ENCODE results near the gene IQGAP2. TPM values are rescaled to one million over a fixed set of nuclear protein-coding genes. Genes with fewer than 3 reads are reported as not detected.

IQGAP2 gene
- total and polyA plus RNA-seq, 3 experiments from 2014 or later: 51.4 to 70.5 (median 62.5) TPM

GRCh38 chr5:76445830-76446229 lies 42.7 kb downstream of the IQGAP2 start:
- peaks cover 24 to 63% (median 25%) of the 10 kb centered on the region in 3 donors for H3K36me3 Mint-ChIP-seq
- Histone ChIP-seq H3K27ac (ENCODE audit: low read depth, low read length) (no peak overlapping the region), H3K9me3 (ENCODE audit: low read length) (no peaks in the 10 kb centered on the region), H3K4me1 (ENCODE audit: insufficient read depth, low read length) (peaks cover 39% of the 10 kb centered on the region), H3K36me3 (ENCODE audit: insufficient read depth, low read length) (peaks cover 3% of the 10 kb centered on the region), H3K4me3 (ENCODE audit: low read length) (no peak overlapping the region), H3K27me3 (ENCODE audit: insufficient read depth, low read length, poor library complexity, severe bottlenecking) (no peaks in the 10 kb centered on the region)
- DNase-seq: no peak
- H3K4me3 Mint-ChIP-seq: peak overlapping the region in 1 of 7 donors; percentile 46
- ChIA-PET POLR2A (no interaction called here), CTCF (no interaction called here)
- H3K27me3 Mint-ChIP-seq: no peaks in the 10 kb centered on the region
- H3K27ac Mint-ChIP-seq: peak overlapping the region in 3 of 8 donors; percentile 18 to 73 (median 62)
- H3K9me3 Mint-ChIP-seq: no peaks in the 10 kb centered on the region
- peaks cover 71 to 89% (median 88%) of the 10 kb centered on the region in 3 donors for H3K4me1 Mint-ChIP-seq

GRCh38 chr5:76446776-76447175 lies 43.7 kb downstream of the IQGAP2 start:
- Mint-ChIP-seq H3K36me3 (peaks cover 17 to 58% (median 21%) of the 10 kb centered on the region in 3 donors), H3K4me3 (peak overlapping the region in 1 of 7 donors; percentile 9), H3K27me3 (no peaks in the 10 kb centered on the region), H3K4me1 (peaks cover 71 to 88% (median 87%) of the 10 kb centered on the region in 3 donors), H3K9me3 (no peaks in the 10 kb centered on the region), H3K27ac (no peak overlapping the region)
- H3K4me3 ChIP-seq (ENCODE audit: low read length): no peak overlapping the region
- no peaks in the 10 kb centered on the region for H3K36me3 ChIP-seq (ENCODE audit: insufficient read depth, low read length)
- H3K9me3 ChIP-seq (ENCODE audit: low read length): no peaks in the 10 kb centered on the region
- DNase-seq: no peak
- POLR2A ChIA-PET: no interaction called here
- CTCF ChIA-PET: no interaction called here
- H3K27me3 ChIP-seq (ENCODE audit: insufficient read depth, low read length, poor library complexity, severe bottlenecking): no peaks in the 10 kb centered on the region
- no peak overlapping the region for H3K27ac ChIP-seq (ENCODE audit: low read depth, low read length)
- peaks cover 41% of the 10 kb centered on the region for H3K4me1 ChIP-seq (ENCODE audit: insufficient read depth, low read length)

GRCh38 chr5:76449606-76450005 lies 46.5 kb downstream of the IQGAP2 start:
- H3K4me1 ChIP-seq (ENCODE audit: insufficient read depth, low read length): peaks cover 38% of the 10 kb centered on the region
- ChIA-PET POLR2A (no interaction called here), CTCF (interaction anchor here (1.1 kb wide), 1 partner anchor 12 kb away, joined by 5 read pairs; no protein-coding TSS in a partner anchor)
- H3K36me3 ChIP-seq (ENCODE audit: insufficient read depth, low read length): no peaks in the 10 kb centered on the region
- H3K9me3 ChIP-seq (ENCODE audit: low read length): no peaks in the 10 kb centered on the region
- peaks cover 66 to 86% (median 82%) of the 10 kb centered on the region in 3 donors for H3K4me1 Mint-ChIP-seq
- DNase-seq: no peak
- no peaks in the 10 kb centered on the region for H3K9me3 Mint-ChIP-seq
- no peaks in the 10 kb centered on the region for H3K27me3 ChIP-seq (ENCODE audit: insufficient read depth, low read length, poor library complexity, severe bottlenecking)
- no peak overlapping the region for H3K4me3 ChIP-seq (ENCODE audit: low read length)
- H3K27ac Mint-ChIP-seq: peak overlapping the region in 2 of 8 donors; percentile 37 to 51
- H3K36me3 Mint-ChIP-seq: peaks cover 16 to 47% (median 19%) of the 10 kb centered on the region in 3 donors
- H3K27ac ChIP-seq (ENCODE audit: low read depth, low read length): no peak overlapping the region
- no peaks in the 10 kb centered on the region for H3K27me3 Mint-ChIP-seq
- peak overlapping the region in 3 of 7 donors; percentile 10 to 43 (median 12) for H3K4me3 Mint-ChIP-seq

- Histone ChIP-seq H3K9me3 (ENCODE audit: low read length) (no peaks in the 10 kb centered on the region), H3K27ac (ENCODE audit: low read depth, low read length) (no peak overlapping the region), H3K4me1 (ENCODE audit: insufficient read depth, low read length) (peaks cover 38% of the 10 kb centered on the region), H3K36me3 (ENCODE audit: insufficient read depth, low read length) (no peaks in the 10 kb centered on the region), H3K4me3 (ENCODE audit: low read length) (no peak overlapping the region), H3K27me3 (ENCODE audit: insufficient read depth, low read length, poor library complexity, severe bottlenecking) (no peaks in the 10 kb centered on the region)
- DNase-seq: no peak
- ChIA-PET POLR2A (interaction anchor here (0.5 kb wide), 1 partner anchor 59 kb away, joined by 4 read pairs; no protein-coding TSS in a partner anchor), CTCF (interaction anchor here (0.7 to 1.5 kb wide), 3 partner anchors 12 to 47 kb away, joined by 3 to 5 read pairs (median 4); no protein-coding TSS in a partner anchor)
- peaks cover 14 to 44% (median 17%) of the 10 kb centered on the region in 3 donors for H3K36me3 Mint-ChIP-seq
- H3K4me1 Mint-ChIP-seq: peaks cover 64 to 86% (median 83%) of the 10 kb centered on the region in 3 donors
- peak overlapping the region in 6 of 8 donors; percentile 2 to 94 (median 42) for H3K27ac Mint-ChIP-seq
- H3K4me3 Mint-ChIP-seq: peak overlapping the region in 6 of 7 donors; percentile 10 to 73 (median 58)
- H3K27me3 Mint-ChIP-seq: no peaks in the 10 kb centered on the region
- no peaks in the 10 kb centered on the region for H3K9me3 Mint-ChIP-seq
These were observed 47.0 kb downstream of the IQGAP2 start for GRCh38 chr5:76450054-76450453.

- Mint-ChIP-seq H3K4me3 (peak overlapping the region in 6 of 7 donors; percentile 3 to 46 (median 24)), H3K4me1 (peaks cover 64 to 83% (median 83%) of the 10 kb centered on the region in 3 donors), H3K36me3 (peaks cover 6 to 42% (median 12%) of the 10 kb centered on the region in 3 donors), H3K27me3 (no peaks in the 10 kb centered on the region), H3K9me3 (no peaks in the 10 kb centered on the region), H3K27ac (peak overlapping the region in 7 of 8 donors; percentile 8 to 52 (median 44))
- Histone ChIP-seq H3K27me3 (ENCODE audit: insufficient read depth, low read length, poor library complexity, severe bottlenecking) (no peaks in the 10 kb centered on the region), H3K27ac (ENCODE audit: low read depth, low read length) (no peak overlapping the region), H3K9me3 (ENCODE audit: low read length) (no peaks in the 10 kb centered on the region), H3K4me3 (ENCODE audit: low read length) (no peak overlapping the region), H3K36me3 (ENCODE audit: insufficient read depth, low read length) (no peaks in the 10 kb centered on the region), H3K4me1 (ENCODE audit: insufficient read depth, low read length) (peaks cover 38% of the 10 kb centered on the region)
- ChIA-PET CTCF (interaction anchor here (1.5 kb wide), 1 partner anchor 48 kb away, joined by 4 read pairs; no protein-coding TSS in a partner anchor), POLR2A (no interaction called here)
- DNase-seq: no peak
These were observed 48.1 kb downstream of the IQGAP2 start for GRCh38 chr5:76451031-76451701.

- Histone ChIP-seq H3K4me1 (ENCODE audit: insufficient read depth, low read length) (peaks cover 21% of the 10 kb centered on the region), H3K27ac (ENCODE audit: low read depth, low read length) (no peak overlapping the region), H3K4me3 (ENCODE audit: low read length) (no peak overlapping the region), H3K27me3 (ENCODE audit: insufficient read depth, low read length, poor library complexity, severe bottlenecking) (no peaks in the 10 kb centered on the region), H3K36me3 (ENCODE audit: insufficient read depth, low read length) (no peaks in the 10 kb centered on the region), H3K9me3 (ENCODE audit: low read length) (no peaks in the 10 kb centered on the region)
- POLR2A ChIA-PET: no interaction called here
- CTCF ChIA-PET: no interaction called here
- H3K9me3 Mint-ChIP-seq: no peaks in the 10 kb centered on the region
- H3K27me3 Mint-ChIP-seq: no peaks in the 10 kb centered on the region
- peaks cover 4 to 26% (median 7%) of the 10 kb centered on the region in 3 donors for H3K36me3 Mint-ChIP-seq
- no peak for DNase-seq
- peak overlapping the region in 3 of 8 donors; percentile 3 to 52 (median 31) for H3K27ac Mint-ChIP-seq
- H3K4me1 Mint-ChIP-seq: peaks cover 69 to 82% (median 81%) of the 10 kb centered on the region in 3 donors
- H3K4me3 Mint-ChIP-seq: no peak overlapping the region
These were observed 52.5 kb downstream of the IQGAP2 start for GRCh38 chr5:76455531-76456133.

DNA sequence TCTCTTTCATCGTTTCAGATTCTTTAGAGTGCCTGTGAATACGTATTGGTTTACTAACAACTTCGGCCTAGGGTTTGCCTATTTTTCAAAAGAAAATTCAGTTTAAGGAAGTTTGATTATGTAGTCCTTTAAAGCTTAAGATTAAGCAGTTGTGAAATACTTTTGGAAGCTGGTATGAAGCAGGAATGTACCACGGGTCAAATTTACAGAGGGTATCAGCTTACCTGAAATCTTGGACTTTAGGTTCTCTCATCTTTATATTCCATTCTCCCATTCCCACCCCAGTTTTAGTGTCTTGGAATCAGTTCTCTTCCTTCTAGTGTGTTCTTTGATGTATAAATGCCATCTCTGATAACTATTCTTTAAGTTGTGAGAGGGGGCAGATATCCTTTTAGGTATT lies 53.2 kb downstream of the IQGAP2 start:
- DNase-seq: no peak
- H3K27ac Mint-ChIP-seq: peak overlapping the region in 2 of 8 donors; percentile 36 to 52
- Histone ChIP-seq H3K4me3 (ENCODE audit: low read length) (no peak overlapping the region), H3K9me3 (ENCODE audit: low read length) (no peaks in the 10 kb centered on the region), H3K27ac (ENCODE audit: low read depth, low read length) (no peak overlapping the region), H3K27me3 (ENCODE audit: insufficient read depth, low read length, poor library complexity, severe bottlenecking) (no peaks in the 10 kb centered on the region), H3K4me1 (ENCODE audit: insufficient read depth, low read length) (peaks cover 14% of the 10 kb centered on the region), H3K36me3 (ENCODE audit: insufficient read depth, low read length) (no peaks in the 10 kb centered on the region)
- H3K4me1 Mint-ChIP-seq: peaks cover 63 to 77% (median 77%) of the 10 kb centered on the region in 3 donors
- H3K36me3 Mint-ChIP-seq: peaks cover 4 to 25% (median 8%) of the 10 kb centered on the region in 3 donors
- H3K4me3 Mint-ChIP-seq: no peak overlapping the region
- CTCF ChIA-PET: no interaction called here
- no peaks in the 10 kb centered on the region for H3K27me3 Mint-ChIP-seq
- H3K9me3 Mint-ChIP-seq: no peaks in the 10 kb centered on the region
- POLR2A ChIA-PET: no interaction called here
